A673 (cell line): ENCODE data around the gene RFTN1.

Source experiments
- EZH2 ChIP-seq: fragments of 200-600 bp; sonication (generic); IDR thresholded peaks from 2 replicates; pipeline ENCODE4 v1.6.1; 2017; ENCODE audit warnings: borderline replicate concordance, low read depth, mild to moderate bottlenecking, mixed read lengths, antibody characterized with exemption, low read length; ENCODE audit not compliant: poor library complexity, severe bottlenecking
- TF ChIP-seq, protein P1 (sequence below): fragments of 300-800, 200-600 bp; sonication (generic); conservative IDR thresholded peaks from 2 replicates; pipeline ENCODE4 v1.5.1; 2017; ENCODE audit warnings: low read depth, mild to moderate bottlenecking, antibody characterized with exemption, low read length, moderate library complexity, mixed read lengths

- TF ChIP-seq, protein P1, sequence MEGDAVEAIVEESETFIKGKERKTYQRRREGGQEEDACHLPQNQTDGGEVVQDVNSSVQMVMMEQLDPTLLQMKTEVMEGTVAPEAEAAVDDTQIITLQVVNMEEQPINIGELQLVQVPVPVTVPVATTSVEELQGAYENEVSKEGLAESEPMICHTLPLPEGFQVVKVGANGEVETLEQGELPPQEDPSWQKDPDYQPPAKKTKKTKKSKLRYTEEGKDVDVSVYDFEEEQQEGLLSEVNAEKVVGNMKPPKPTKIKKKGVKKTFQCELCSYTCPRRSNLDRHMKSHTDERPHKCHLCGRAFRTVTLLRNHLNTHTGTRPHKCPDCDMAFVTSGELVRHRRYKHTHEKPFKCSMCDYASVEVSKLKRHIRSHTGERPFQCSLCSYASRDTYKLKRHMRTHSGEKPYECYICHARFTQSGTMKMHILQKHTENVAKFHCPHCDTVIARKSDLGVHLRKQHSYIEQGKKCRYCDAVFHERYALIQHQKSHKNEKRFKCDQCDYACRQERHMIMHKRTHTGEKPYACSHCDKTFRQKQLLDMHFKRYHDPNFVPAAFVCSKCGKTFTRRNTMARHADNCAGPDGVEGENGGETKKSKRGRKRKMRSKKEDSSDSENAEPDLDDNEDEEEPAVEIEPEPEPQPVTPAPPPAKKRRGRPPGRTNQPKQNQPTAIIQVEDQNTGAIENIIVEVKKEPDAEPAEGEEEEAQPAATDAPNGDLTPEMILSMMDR = no peak
- TF ChIP-seq EZH2 = no peak
These were observed 122.9 kb downstream of the RFTN1 start for GRCh38 chr3:16390581-16390980.
